Measurements from ENCODE around the gene NBAS.

GRCh38 chr2:15582710-15583357, 21.7 kb upstream of the NBAS start:
- TF ChIP-seq, protein P1, sequence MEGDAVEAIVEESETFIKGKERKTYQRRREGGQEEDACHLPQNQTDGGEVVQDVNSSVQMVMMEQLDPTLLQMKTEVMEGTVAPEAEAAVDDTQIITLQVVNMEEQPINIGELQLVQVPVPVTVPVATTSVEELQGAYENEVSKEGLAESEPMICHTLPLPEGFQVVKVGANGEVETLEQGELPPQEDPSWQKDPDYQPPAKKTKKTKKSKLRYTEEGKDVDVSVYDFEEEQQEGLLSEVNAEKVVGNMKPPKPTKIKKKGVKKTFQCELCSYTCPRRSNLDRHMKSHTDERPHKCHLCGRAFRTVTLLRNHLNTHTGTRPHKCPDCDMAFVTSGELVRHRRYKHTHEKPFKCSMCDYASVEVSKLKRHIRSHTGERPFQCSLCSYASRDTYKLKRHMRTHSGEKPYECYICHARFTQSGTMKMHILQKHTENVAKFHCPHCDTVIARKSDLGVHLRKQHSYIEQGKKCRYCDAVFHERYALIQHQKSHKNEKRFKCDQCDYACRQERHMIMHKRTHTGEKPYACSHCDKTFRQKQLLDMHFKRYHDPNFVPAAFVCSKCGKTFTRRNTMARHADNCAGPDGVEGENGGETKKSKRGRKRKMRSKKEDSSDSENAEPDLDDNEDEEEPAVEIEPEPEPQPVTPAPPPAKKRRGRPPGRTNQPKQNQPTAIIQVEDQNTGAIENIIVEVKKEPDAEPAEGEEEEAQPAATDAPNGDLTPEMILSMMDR (conservative IDR thresholded peaks at IDR 0.05; ENCODE audit: low read depth, low read length), result no peak
- TF ChIP-seq RAD21 (IDR thresholded peaks at IDR 0.05; ENCODE audit: low read length) (no peak), POLR2A (IDR thresholded peaks at IDR 0.05; ENCODE audit: low read depth, low read length) (no peak), SMC3 (IDR thresholded peaks at IDR 0.05; ENCODE audit: low read depth, low read length) (no peak), USF2 (IDR thresholded peaks at IDR 0.05; ENCODE audit: low read depth, low read length) (no peak), CEBPB (IDR thresholded peaks at IDR 0.05; ENCODE audit: low read depth, low read length) (no peak), MAZ (IDR thresholded peaks at IDR 0.05; ENCODE audit: borderline replicate concordance, low read depth, low read length) (no peak), RCOR1 (IDR thresholded peaks at IDR 0.05; ENCODE audit: insufficient replicate concordance, low read length) (no peak)

Data from IMR-90 (cell line).